WERI-Rb-1 (cell line): ENCODE data around the gene MAPK11.

Experiments
- DNase-seq: peaks from one replicate; pipeline ENCODE4 v3.0.0-alpha.2; 2020
- H3K27ac ChIP-seq: fragments of 250-450 bp; sonication (Bioruptor Pico); 2 replicates; pipeline ENCODE4 v1.5.1; 2020; ENCODE audit warnings: mild to moderate bottlenecking, moderate library complexity
- H3K27me3 ChIP-seq: fragments of 250-450 bp; sonication (Bioruptor Pico); 2 replicates; pipeline ENCODE4 v1.5.1; 2021; ENCODE audit warnings: mild to moderate bottlenecking, low read depth, moderate library complexity; ENCODE audit not compliant: insufficient read depth, severe bottlenecking
- H3K36me3 ChIP-seq: fragments of 250-450 bp; sonication (Bioruptor Pico); 2 replicates; pipeline ENCODE4 v1.5.1; 2020; ENCODE audit warnings: mild to moderate bottlenecking, moderate library complexity
- H3K4me3 ChIP-seq: 2 replicates; pipeline ENCODE4 v1.5.1; 2011; ENCODE audit warnings: low read depth, mild to moderate bottlenecking, control low read depth, low read length
- H3K9me3 ChIP-seq: fragments of 250-450 bp; sonication (Bioruptor Pico); 2 replicates; pipeline ENCODE4 v1.5.1; 2021; ENCODE audit warnings: mild to moderate bottlenecking, moderate library complexity; ENCODE audit not compliant: severe bottlenecking
- CTCF ChIP-seq: IDR thresholded peaks from 2 replicates; pipeline ENCODE4 v1.5.1; 2011; ENCODE audit warnings: low read depth, mild to moderate bottlenecking, control low read depth, inconsistent platforms, low read length

MAPK11 gene

GRCh38 chr22:50218153-50218995, 51.8 kb downstream of the MAPK11 start:
- TF ChIP-seq CTCF, result no peak
- no peaks in the 10 kb centered on the region for H3K9me3 ChIP-seq
- H3K36me3 ChIP-seq, result peaks cover 89% of the 10 kb centered on the region
- DNase-seq, result no peak
- no peak overlapping the region for H3K27ac ChIP-seq
- no peak overlapping the region for H3K4me3 ChIP-seq
- H3K27me3 ChIP-seq, result no peaks in the 10 kb centered on the region

- Histone ChIP-seq H3K9me3 (no peaks in the 10 kb centered on the region), H3K27ac (no peak overlapping the region), H3K4me3 (no peak overlapping the region), H3K27me3 (no peaks in the 10 kb centered on the region), H3K36me3 (peaks cover 88% of the 10 kb centered on the region)
- no peak for DNase-seq
- no peak for TF ChIP-seq CTCF
Measured at GRCh38 chr22:50217543-50218152, 52.5 kb downstream of the MAPK11 start.

- no peak for TF ChIP-seq CTCF
- no peak overlapping the region for H3K27ac ChIP-seq
- DNase-seq, result no peak
- H3K9me3 ChIP-seq, result no peaks in the 10 kb centered on the region
- no peak overlapping the region for H3K4me3 ChIP-seq
- peaks cover 86% of the 10 kb centered on the region for H3K36me3 ChIP-seq
- H3K27me3 ChIP-seq, result no peaks in the 10 kb centered on the region
Measured at GRCh38 chr22:50216684-50217520, 53.3 kb downstream of the MAPK11 start.

GRCh38 chr22:50216055-50216683, 54.0 kb downstream of the MAPK11 start:
- TF ChIP-seq CTCF, result no peak
- no peak for DNase-seq

GRCh38 chr22:50215297-50216054, 54.7 kb downstream of the MAPK11 start:
- peaks cover 88% of the 10 kb centered on the region for H3K36me3 ChIP-seq
- H3K27me3 ChIP-seq, result no peaks in the 10 kb centered on the region
- no peak overlapping the region for H3K27ac ChIP-seq
- no peak for TF ChIP-seq CTCF
- H3K4me3 ChIP-seq, result no peak overlapping the region
- no peaks in the 10 kb centered on the region for H3K9me3 ChIP-seq
- DNase-seq, result no peak

More at GRCh38 chr22:50216055-50216683, 54.0 kb downstream of the MAPK11 start:
- Histone ChIP-seq H3K4me3 (no peak overlapping the region), H3K36me3 (peaks cover 84% of the 10 kb centered on the region), H3K27me3 (no peaks in the 10 kb centered on the region), H3K9me3 (no peaks in the 10 kb centered on the region), H3K27ac (no peak overlapping the region)
